Measurements from ENCODE around the gene B4GALT5.
"Not testable (repeated sequence)": the region's sequence is repeated elsewhere in the genome, so short reads cannot be mapped to it uniquely, and the experiment has no call there.

B4GALT5 gene

GRCh38 chr20:49647550-49647949, 66.1 kb downstream of the B4GALT5 start:
- DNase-seq, result no peak

- no peak for DNase-seq
These were observed 67.2 kb downstream of the B4GALT5 start for GRCh38 chr20:49646528-49646927.

- DNase-seq, result no peak
These were observed 67.6 kb downstream of the B4GALT5 start for GRCh38 chr20:49646126-49646525.

- no peak for DNase-seq
These were observed 68.6 kb downstream of the B4GALT5 start for GRCh38 chr20:49644980-49645565.

GRCh38 chr20:49642816-49643215, 70.9 kb downstream of the B4GALT5 start:
- no peak for DNase-seq

GRCh38 chr20:49641683-49642656, 71.7 kb downstream of the B4GALT5 start:
- no peak for DNase-seq

- no peak for DNase-seq
These were observed 76.5 kb downstream of the B4GALT5 start for GRCh38 chr20:49637046-49637637.

GRCh38 chr20:49636447-49636846, 77.2 kb downstream of the B4GALT5 start:
- no peak for DNase-seq

- no peak for DNase-seq
These were observed 77.8 kb downstream of the B4GALT5 start for GRCh38 chr20:49635866-49636265.

GRCh38 chr20:49635166-49635565, 78.5 kb downstream of the B4GALT5 start:
- no peak for DNase-seq

GRCh38 chr20:49634116-49634515, 79.6 kb downstream of the B4GALT5 start:
- DNase-seq, result no peak

GRCh38 chr20:49633643-49634042, 80.0 kb downstream of the B4GALT5 start:
- DNase-seq, result no peak

GRCh38 chr20:49633023-49633422, 80.7 kb downstream of the B4GALT5 start:
- no peak for DNase-seq

GRCh38 chr20:49631856-49632418, 81.7 kb downstream of the B4GALT5 start:
- no peak for DNase-seq

GRCh38 chr20:49631061-49631716, 82.5 kb downstream of the B4GALT5 start:
- no peak for DNase-seq

- DNase-seq, result no peak
These were observed 83.2 kb downstream of the B4GALT5 start for GRCh38 chr20:49630396-49630951.

GRCh38 chr20:49629606-49630005, 84.1 kb downstream of the B4GALT5 start:
- no peak for DNase-seq

- not testable (repeated sequence) for DNase-seq
These were observed 85.4 kb downstream of the B4GALT5 start for GRCh38 chr20:49628280-49628679.

- DNase-seq, result no peak
These were observed 86.3 kb downstream of the B4GALT5 start for GRCh38 chr20:49627329-49627761.

- not testable (repeated sequence) for DNase-seq
These were observed 88.7 kb downstream of the B4GALT5 start for GRCh38 chr20:49624988-49625387.

GRCh38 chr20:49624317-49624716, 89.4 kb downstream of the B4GALT5 start:
- no peak for DNase-seq

GRCh38 chr20:49622243-49622642, 91.4 kb downstream of the B4GALT5 start:
- DNase-seq, result no peak
